NCI-H146 (cell line): Measurements from ENCODE around the gene NCOA6.

Experiments
- DNase-seq: peaks from one replicate; lab custom pipeline; 2025; lab: John Stamatoyannopoulos, UW

The NCOA6 gene

DNA sequence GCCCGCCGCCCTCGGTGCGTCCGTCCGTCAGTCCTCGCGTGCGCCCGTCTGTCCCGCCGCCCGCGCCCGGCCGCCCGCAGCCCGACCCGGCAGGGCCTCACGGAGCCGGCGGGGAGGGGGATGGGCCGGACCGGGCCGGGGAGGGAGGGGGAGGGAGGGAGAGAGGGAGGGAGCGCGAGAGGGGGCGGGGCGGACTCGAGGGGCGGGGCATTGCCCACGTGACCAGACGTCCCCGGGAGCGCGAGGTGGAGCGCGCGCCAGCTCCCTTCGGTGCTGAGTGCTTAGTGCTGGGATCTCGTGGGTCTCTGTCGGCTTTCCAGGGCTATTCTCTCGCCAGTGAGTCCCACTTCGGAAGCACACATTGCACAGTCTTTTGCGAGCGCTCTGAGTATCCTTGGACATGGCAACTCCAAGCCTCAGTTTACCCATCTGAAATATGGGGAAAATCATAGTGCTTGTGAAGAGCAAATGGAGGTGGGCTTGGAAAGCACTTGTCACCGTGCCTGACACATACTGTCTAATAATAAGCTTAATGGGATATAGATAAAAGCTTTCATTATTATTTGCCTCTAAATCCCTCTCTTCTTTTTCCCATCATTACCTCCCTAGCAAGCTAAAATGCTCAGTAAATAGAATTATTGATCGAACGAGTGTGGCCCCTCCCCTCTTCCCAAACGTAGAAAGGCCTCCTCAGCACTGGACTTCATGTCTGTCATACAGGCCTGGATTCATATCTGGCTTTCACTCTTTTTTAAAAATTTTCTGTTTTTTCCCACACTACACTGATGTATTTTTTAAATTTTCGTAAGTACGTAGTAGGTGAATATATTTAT lies at the start of gene NCOA6:
NCOA6 (minus strand) TSS at position 122 of the 833 bp plus-strand sequence. CDS start 43,296 bp downstream, outside the sequence.
- peak; percentile 89 for DNase-seq

DNA sequence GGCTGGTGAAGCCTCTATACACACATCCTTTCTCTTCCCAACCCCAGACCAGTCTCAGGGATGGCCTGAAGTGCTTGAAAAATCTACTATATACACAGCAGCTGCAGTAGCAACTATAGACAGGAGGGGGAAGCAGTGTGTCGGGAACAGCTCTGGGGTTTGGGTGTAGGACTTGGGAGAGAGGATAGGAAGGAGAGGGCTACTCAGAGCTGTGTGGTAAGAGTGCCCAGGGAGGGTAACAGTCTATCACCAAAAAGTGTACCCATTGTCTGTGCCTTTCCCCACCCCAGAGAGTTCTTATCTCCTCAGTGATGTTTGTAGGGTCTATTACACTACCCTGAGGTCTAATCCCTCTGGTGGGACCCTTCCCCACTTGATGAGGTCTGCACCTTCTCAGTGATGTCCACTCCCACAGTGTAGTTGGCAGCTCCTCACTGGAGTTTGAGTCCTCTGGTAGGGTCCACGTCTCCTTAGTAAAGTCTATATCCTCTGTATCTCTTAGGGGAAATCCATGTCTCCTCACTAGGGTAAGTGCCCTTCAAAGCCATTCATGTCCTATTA lies 48.7 kb upstream of the NCOA6 start:
- DNase-seq: peak; percentile 85

DNA sequence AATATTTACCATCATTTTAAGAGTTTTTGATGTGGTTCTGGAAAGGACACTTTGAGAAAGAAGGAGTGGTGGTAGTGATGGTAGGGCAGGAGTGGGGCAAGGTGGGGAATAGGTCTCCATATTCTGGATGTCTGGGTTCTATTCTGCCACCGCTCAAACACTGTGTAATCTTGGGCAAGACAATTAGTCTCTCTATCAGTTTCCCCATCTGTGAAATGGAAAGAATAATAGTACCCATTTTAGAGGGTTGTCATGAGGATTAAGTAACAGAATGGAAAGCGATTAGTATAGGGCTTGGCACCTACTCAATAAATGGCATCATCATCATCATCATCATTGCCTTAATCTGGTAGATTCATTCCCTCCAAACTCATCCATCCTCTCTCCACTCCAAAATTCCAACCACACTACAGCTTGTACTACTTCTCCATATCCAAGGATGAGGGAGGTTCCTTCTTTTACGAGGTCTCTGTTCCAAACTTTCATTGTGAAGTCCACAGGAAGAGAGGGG lies 48.2 kb upstream of the NCOA6 start:
- DNase-seq: no peak

DNA sequence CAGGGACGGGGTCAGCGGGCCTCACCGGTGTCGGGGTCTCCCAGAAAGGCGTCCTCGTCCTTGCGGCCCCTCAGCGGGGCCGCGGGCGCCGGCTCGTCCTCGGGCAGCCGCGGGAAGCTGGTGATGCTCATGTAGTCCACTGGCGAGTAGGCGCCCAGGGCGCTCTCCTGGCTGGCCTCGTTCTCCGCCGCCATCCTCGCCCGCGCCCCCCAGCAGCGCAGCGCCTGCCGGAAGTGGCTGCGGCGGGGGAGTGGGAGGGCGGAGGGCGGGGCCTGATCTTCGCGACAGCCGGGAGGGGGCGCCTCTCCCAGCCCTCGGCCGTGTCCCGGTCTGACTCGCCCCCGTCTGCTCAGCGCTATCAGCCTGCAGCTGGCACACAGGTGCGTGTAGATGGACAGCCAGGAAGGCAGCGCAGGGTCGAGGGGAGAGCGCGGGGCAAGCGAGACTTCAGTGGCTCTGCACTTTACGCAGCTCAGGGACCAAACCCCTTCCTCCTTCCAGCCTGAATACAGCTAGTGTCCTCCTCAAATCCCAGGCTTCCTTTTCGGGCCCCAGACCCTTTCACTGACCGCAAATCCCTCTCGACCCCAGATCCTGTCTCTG lies 47.3 kb upstream of the NCOA6 start, which contains the start of gene GGT7:
GGT7 (minus strand) TSS at position 235 of the 603 bp plus-strand sequence; CDS start at position 194, 41 bp downstream.
- DNase-seq: peak; percentile 94

DNA sequence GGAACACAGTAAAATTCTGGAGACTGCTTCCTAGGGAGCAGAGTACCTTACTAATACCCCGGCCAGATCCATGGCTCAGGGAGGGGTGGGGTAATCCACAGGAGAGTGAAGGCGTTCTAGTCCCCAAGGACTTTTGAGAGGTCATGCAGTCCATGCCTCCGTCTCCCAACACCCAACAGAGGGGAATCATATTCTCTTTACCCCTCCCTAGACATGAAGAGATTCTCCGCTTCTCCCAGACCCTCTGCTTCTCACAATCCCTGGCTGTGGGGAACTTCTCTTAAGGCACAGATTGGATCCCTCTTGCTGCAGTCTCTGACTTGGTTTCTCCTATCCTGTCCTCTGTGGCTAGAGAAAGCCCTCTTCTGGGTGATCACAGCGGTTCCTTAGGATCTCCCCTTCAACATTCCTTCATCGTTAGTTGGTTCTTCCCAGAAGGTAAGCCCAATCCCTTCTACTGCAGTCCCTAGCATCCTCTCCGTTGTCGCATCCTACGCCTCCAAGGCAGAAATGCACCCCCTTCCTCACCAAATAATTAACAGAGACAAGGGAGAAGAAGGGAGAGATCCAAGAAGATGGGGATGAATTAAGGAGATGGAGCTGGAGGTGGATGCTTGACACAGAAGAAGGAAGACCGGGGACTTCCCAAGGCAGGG lies 46.6 kb upstream of the NCOA6 start:
- no peak for DNase-seq

DNA sequence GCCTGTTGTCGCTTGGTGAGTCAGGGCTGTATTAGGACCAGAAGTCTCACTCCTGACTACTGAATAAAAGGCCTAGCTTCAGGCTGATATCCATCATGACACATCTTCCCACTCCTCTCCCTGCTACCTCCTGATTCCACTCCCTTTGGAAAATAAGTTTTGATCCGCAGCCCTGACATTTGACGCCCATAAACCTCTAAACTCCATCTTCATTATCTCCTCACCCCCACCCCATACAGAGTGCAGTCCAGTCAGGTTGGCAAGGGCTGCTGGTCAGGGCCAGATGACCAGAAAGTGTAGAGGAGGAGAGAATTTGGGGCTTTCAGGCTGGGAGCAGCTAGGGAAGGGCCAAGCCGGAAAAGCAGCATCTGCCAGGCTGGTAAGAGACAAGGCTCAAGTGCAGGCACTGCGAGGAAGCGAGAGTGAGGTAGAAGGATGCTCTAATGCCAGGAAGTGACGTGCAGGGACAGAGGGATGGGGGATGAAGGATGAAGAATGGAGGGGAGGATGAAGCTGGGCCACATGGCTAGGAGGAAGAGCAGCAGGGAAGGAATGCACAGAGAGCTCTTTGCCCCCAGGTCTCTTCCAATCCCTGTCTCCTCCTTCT lies 46.0 kb upstream of the NCOA6 start:
- DNase-seq: no peak

DNA sequence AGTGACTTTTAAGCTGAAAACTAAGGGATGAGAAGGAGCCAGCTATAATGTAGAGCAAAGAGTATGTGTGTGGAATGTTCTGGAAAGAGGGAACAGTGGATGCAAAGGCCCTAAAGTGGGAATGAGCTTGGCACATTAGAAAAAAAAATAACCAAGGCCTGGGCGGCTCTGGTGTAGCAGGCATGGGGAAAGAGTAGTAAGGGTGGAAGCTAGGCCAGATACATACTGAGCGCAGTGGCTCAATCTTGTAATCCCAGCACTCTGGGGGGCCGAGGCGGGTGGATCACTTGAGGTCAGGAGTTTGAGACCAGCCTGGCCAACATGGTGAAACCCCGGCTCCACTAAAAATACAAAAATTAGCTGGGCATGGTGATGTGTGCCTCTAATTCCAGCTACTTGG lies 38.8 kb upstream of the NCOA6 start:
- no peak for DNase-seq

DNA sequence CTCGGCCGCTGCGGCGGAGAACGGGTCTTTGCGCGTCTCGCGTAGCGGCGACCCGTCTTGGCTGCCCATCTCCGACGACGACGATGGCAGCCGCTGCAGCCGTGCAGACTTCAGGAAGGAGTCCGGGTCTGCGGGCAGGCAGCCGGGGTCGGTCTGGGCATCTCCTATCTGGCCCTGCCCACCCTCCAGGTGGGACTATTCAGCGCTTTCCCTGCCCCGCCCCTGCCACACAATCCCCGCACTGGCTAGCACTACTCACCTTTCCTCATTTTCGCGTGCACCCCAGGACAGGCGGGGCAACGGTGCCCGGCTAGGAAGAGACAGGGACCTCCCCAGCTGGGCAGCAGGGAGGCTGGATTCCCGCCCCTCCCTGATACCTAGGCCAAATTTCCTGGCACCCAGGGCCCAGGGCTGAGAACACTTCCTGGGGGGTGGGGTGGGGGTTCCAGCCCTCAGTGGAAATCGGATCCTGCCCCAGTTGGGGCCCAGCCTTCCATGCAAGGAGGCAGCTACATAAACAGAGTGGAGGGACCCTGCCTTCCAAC lies 38.0 kb upstream of the NCOA6 start:
- no peak for DNase-seq

DNA sequence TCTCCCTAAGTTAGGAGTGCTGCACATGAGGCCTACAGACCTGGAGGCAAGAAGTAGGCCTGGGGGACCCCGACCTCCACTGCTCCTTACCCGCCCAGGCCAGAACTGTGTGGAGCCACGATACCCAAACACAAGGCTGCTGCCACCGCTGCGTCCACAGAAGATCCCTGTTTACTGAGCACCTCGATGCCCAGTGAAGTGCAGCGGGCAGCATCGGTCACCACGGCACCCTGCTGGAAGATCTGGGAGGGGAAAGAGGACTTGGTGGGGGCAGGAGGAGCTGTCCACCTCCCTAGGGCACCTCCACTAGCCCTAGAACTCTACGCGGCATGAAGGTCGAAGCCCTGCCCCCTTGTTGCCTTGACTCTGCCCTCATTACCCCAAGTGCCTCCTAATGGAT lies 37.3 kb upstream of the NCOA6 start:
- DNase-seq: no peak

DNA sequence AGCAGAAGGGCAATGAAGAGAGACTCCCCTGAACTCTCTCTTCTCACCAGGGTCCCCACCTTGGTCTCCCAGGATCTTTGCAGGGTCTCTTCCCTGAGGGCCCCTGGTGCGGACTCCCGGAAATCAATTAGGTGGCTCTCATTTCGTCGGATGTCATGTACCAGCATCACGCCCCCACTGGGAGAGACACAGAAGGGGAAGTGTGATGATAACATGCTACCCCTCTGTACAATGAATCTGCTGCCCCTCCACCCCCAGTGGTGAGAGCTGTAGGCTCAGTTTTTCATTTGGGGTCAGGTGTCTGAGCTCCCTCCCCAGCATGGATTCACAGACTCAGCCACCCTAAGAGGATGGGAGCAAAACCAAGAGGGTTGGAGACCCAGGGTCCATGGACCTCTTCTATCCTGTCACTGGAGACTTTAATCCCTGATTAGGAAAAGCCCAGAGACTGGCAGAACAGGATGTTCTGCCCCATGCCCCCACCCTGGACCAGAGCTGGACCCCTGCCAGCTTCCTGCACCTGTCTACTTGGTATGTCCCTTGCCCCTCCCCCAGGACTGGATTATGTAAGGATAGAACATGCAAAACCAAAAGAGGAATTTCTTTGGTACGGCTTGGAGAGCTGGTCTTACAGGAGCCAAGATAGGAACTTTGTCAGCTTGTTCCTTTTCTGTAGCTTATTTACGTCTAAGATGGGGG lies 36.1 kb upstream of the NCOA6 start:
- peak; percentile 29 for DNase-seq

DNA sequence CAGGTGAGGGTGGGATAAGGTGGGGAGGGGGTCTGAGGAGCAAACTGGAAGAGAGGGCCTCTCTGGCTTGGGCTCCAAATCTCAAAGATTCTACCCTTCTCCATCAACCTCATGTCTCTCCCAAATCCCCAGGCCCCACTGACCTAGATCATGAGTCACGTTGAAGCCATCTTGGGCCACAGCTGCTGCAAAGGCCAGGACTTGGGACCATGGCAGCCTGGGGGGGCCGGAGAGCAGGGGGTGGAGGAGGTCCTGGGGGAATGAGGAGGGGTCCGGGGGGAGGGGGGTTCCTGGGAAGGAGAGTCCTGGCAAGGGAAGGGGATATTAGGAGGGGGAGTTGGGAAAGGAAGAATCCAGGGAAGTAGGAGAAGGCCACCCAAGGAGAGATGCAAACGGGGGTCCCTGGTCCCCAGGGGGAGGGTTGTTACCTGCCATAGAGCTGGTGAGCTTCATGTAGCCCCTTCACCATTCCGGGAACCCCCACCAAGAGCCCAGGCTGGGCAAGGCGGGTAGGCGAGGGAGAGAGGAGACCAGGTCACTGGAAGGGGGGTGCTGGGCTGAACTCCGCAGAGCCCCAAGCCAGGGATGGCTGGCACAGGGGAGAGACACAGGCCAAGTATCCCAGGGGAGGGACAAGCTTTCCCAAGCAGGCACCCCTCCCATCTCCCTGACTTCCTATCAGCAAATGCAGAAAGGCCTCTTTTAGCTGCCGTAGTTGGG lies 34.5 kb upstream of the NCOA6 start:
- no peak for DNase-seq

DNA sequence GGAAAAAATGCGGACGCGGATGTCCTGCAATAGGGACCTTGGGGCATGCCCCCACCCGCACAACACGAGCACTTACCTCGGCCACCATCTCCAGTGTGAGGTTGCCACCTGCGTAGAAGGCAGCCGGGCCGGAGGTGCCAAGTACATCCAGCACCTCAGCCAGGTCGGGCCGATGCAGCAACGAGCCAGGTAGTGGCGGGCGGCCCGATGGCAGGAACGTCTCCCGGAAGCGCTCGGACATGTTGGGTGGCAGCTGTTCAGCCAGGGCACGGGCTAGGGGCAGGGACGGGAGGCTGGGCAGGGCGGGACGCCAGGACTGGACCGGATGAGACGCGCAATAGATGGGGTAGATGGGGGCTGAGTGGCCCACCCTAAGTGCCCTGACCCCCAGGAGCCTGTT lies 33.9 kb upstream of the NCOA6 start:
- DNase-seq: no peak

DNA sequence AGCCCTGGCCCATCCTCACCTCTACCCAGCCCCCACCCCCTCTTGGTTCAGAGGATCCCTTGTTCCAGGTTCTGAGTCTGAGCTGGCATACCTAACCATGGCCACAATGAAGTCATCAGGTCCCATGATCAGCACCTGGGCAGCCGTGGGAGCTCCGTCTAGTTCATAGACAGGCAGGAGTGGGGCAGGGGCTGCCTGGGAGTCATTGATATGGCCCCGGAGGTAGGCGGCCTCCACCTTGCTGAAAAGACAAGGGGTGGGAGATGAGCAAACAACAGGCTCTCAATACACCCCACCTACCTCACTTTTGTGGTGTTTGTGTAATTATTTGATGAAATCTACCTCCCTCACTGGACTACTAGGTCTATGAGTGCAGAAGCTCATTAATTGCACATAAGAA lies 26.8 kb upstream of the NCOA6 start:
- no peak for DNase-seq

DNA sequence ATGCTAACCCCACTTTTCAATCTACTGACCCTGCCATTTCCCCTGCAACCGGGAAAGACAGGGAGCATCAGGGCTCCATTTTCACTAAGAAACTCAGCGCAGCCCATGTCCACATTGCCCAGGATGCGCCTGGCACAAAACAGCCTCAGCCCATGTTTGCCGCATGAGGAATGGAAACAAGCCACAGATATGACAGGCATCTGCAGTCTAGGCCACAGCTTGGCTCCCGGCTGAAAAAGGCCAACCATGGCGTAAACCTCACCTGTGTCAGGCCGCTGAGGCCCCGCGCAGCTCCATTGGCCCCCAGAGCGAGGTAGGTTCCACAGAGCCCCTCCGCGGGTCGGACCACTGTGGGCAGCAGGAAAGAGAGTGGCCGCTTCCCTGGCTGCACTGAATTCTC lies 25.5 kb upstream of the NCOA6 start:
- DNase-seq: no peak

DNA sequence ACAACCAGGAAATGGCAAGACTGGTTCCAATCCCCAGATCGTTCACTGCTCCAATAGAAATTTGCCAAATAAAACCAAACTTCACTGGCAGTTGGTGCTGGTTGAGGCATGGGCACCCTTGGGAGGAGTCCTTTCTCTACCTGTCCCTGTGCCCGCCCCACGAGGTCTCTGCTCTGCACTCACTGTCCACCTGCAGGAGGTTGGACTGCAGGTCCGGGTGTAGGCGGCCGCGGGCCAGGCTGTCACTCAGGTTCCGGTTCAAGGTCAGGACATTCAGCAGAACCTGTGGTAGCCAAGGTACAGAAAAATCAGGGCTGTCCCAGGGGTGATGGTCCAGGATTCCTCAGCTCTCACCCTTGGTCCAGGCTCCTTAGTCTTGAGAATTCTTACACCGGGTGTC lies 24.3 kb upstream of the NCOA6 start:
- DNase-seq: no peak

DNA sequence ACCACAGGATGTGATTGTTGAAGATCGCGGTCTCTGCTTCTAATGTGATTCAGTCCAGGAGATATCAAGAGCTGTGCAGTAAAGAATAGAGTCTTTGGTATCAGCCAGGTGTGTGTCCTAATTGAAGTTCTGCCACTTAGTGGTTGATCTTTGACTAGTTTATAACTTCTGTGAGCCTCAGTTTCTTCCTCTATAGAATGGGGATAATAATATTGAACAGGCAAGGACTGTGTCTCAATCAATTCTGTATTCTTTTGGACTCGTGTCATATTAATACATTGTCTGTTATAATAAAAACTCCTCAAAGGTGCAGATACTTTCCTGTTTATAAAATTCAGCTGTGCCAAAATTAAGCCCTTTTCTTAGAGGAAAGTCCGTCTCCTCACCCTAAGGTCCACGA lies 23.1 kb upstream of the NCOA6 start:
- no peak for DNase-seq

DNA sequence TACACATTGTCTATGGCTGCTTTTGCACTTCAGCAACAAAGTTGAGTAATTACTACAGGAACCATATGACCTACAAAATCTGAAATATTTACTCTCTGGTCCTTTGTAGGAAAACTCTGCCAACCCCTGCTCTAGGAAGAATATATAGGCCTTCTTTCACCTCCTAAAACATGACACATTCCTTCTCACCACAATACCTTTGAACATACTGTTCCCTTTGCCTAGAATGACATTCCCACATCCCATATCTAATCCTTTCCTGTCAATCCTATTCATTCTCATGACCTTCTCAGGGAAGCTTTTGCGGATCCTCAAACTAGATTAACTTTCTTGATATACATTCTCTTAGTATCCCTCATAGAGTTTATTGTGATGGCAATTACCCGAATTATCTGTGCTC lies 18.0 kb upstream of the NCOA6 start:
- no peak for DNase-seq

DNA sequence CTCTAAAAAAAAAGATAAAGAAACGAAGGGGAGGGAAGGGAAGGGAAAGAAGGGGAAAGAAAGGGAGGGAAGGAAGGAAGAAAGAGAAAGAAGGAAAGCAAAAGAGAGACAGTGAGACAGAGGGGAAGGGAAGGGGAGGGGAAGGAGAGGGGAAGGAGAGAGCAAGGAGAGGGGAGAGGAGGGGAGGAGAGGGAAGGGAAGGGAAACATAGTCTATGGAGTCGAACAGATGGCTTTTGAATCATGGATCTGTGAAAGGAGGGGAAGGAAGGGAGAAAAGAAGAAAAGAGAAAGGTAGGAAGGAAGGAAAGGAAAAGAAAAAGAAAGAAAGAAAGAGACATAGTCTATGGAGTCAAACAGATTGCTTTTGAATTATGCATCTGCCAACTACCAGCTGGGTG lies 16.7 kb upstream of the NCOA6 start:
- no peak for DNase-seq

DNA sequence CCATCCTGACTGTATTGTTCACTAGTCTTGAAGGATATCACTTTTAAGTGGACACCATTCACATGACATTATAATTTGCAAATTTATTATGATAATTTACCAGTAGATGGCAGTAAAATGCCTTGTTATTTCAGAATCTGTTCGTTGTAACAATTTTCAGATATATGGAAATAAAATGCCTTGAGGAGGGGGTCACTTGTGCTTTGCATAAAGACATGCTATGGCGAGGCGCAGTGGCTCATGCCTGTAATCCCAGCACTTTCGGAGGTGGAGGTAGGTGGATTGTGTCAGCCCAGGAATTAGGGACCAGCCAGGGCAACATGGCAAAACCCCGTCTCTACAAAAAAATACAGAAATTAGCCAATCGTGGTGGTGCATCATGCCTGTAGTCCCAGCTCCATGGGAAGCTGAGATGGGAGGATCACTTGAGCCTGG lies 9.0 kb upstream of the NCOA6 start:
- DNase-seq: peak; percentile 61

DNA sequence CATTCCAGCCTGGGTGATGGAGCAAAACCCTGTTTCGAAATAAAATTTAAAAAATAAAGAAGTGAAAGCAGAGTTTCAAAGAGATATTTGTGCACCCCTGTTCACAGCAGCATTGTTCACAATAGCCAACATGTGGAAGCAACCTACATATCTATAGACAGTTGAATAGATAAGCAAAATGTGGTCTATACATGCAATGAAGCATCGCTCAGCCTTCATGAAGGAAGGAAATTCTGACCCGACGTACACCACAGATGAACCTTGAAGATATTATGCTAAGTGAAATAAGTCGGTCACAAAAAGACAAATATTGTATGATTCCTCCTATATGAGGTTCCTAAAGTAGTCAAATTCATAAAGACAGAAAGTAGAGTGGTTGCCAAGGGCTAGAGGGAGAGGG lies 6.5 kb upstream of the NCOA6 start:
- DNase-seq: no peak
